HG03575 (cell line): ENCODE results near the gene PRDM7.
"Not testable (repeated sequence)": the region's sequence is repeated elsewhere in the genome, so short reads cannot be mapped to it uniquely, and the experiment has no call there.

Source experiments
- ATAC-seq: cut with Tn5 transposase; IDR thresholded peaks from one replicate; pipeline ENCODE4 v1.9.1; 2021; ENCODE audit not compliant: unreplicated experiment, insufficient number of reproducible peaks, low FRiP score; ENCODE audit errors: extremely low read depth

The PRDM7 gene

DNA sequence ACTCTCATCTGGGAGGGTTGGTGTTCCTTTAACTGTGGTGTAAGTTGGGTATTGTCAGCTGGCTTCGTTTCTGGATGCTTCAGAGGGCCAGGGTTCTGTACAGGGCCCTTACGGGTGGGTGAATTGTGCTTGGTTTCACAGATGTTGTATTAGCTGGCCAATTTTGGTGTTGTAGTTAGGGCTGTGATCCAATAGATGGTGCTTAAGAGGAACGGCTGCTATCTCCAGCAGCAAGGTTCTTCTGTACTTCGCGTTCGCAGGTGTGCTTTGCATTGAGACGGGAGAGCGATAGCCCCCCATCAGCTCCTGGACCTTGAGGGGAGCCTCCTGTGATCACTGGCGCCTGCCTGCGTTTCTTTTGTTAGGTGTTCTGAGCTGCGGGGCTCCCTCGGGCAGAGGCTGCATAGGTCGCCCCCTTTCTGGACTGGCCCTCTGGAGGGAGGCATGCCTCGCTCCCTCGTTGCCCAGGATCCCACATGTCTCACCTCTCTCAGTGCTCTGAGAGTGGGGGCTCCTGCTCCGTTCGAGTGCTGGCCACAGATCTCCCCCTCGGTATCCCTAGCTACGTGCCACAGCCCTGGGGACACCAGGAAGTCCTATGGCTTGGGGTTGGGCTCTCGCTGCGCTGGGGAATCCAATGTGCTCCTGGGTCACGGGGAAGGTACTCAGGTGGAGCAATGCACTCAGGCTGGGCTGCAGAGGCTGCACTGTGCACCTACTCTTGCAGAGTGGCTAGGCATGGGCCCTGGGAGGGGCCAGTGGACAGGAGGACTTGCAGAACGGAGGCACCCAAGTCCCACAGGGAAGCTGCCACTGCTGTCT lies 837 bp upstream of the PRDM7 start:
- ATAC-seq: no peak

DNA sequence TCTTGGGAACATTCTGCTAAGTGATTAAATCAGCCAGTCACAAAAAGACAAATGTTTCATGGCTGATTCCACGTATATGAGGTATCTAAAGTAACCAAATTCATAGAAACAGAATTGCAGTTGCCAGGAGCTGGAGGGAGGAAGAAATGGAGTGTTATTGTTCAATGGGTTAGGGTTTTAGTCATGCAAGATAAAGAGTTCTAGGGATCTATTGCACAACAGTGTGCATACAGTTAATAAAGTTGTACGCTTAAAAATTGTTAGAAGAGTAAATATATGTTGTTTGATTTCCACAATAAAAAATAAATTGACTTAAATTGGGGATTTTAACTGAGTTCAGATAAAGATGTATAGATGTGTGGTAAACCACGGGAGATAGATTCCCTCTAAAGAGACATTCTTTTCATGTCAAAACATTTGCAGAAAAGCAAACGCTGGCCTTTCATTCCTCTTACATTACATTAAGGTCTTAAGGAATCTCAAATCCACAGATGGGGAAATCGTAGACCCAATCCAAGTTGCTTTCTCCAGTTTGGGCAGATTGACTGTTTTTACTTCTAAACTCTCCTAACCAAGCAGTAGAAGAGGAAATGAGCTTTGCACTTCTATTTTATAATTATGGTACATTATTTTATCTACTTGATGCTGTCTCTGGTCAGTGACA lies 4.6 kb downstream of the PRDM7 start:
- ATAC-seq: no peak

DNA sequence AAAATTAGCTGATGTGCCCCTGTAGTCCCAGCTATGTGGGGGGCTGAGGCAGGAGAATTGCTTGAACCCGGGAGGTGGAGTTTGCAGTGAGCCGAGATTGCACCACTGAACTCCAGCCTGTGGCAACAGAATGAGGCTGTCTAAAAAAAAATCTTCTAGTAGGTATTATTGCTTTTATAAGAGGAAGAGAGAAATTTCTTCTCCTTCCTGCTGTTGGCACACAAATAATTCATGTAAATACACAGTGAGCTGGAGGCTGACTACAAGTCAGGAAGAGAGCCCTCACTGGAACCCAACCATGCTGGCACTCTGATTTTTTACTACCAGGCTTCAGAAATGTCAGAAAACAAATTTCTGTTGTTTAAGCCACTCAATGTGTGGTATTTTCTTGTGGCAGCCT lies 6.7 kb downstream of the PRDM7 start:
- ATAC-seq: no peak

GRCh38 chr16:90061437-90061836 lies 15.7 kb downstream of the PRDM7 start:
- ATAC-seq: no peak

DNA sequence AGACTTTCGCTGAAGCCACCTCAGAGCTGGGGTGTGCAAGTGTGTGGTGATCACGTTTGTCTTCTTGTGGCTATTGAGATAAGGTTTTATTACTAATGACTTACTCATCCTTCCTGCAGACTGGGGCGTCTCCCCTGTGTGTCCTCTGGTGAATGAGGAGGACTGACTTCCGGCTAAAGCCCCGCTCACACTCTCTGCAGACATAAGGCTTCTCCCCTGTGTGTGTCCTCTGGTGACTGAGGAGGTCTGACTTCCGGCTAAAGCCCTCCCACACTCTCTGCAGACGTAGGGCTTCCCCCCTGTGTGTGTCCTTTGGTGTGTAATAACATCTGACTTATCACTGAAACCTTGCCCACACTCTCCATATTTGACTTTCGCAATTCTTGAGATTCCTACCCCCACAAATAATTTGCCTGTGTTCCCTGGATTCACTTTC lies 19.4 kb downstream of the PRDM7 start:
- no peak for ATAC-seq

DNA sequence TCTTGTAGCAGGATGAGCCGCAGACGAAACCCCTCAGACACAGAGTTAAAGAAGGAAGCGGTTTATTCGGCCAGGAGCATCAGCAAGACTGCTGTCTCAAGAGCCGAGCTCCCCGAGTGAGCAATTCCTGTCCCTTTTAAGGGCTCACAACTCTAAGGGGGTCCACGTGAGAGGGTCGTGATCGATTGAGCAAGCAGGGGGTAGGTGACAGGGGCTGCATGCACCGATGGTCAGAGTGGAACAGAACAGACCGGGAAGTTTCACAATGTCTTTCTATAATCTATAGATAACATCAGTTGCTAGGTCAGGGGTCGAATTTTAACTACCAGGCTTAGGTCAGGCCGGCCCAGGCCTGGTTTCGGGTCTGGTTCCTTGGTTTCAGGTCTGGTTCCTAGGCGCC lies 20.6 kb downstream of the PRDM7 start:
- not testable (repeated sequence) for ATAC-seq

DNA sequence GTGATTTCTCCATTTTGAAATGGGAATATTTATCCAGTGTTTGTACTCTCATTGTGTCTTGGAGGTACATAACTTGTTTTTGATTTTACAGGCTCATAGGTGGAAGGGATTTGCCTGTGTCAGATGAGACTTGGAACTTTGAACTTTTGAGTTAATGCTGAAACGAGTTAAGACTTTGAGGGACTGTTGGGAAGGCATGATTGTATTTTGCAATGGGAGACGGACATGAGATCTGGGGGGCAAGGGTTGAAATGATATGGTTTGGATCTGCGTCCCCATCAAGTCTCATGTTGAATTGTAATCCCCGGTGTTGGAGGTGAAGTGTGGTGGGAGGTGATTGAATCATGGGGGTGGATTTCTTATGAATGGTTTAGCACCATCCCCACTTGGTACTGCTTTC lies 21.8 kb downstream of the PRDM7 start:
- no peak for ATAC-seq

- ATAC-seq: no peak
These were observed 22.6 kb downstream of the PRDM7 start for GRCh38 chr16:90054554-90054953.

GRCh38 chr16:90053902-90054500 lies 23.1 kb downstream of the PRDM7 start:
- no peak for ATAC-seq

GRCh38 chr16:90050969-90051368 lies 26.2 kb downstream of the PRDM7 start:
- ATAC-seq: no peak

GRCh38 chr16:90048737-90049330 lies 28.3 kb downstream of the PRDM7 start:
- ATAC-seq: no peak

- no peak for ATAC-seq
These were observed 28.8 kb downstream of the PRDM7 start for GRCh38 chr16:90048347-90048722.

DNA sequence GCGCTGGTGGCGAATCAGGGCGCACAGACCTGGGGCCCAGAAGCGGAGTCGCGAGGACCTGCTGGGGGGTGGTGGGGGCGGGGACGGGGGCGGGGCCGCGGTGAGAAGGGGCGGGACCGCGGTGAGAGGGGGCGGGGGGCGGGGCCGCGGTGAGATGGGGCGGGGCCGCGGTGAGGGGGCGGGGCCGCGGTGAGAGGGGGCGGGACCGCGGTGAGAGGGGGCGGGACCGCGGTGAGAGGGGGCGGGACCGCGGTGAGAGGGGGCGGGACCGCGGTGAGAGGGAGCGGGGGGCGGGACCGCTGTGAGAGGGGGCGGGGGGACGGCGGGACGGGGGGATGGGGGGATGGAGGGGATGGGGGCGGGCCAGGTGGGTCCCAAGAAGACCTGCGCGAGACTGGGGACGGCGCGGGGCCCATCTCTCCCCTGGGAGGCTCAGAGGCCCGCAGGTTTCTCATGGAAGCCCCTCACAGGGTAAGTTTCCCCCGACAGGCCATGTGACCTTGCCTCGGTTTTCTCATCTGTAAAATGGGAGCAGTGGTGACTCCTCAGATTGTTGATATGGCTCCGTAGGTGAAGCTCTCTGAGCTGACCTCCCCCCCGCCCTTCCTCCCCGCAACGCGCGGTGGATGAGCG lies 29.3 kb downstream of the PRDM7 start:
- ATAC-seq: no peak

DNA sequence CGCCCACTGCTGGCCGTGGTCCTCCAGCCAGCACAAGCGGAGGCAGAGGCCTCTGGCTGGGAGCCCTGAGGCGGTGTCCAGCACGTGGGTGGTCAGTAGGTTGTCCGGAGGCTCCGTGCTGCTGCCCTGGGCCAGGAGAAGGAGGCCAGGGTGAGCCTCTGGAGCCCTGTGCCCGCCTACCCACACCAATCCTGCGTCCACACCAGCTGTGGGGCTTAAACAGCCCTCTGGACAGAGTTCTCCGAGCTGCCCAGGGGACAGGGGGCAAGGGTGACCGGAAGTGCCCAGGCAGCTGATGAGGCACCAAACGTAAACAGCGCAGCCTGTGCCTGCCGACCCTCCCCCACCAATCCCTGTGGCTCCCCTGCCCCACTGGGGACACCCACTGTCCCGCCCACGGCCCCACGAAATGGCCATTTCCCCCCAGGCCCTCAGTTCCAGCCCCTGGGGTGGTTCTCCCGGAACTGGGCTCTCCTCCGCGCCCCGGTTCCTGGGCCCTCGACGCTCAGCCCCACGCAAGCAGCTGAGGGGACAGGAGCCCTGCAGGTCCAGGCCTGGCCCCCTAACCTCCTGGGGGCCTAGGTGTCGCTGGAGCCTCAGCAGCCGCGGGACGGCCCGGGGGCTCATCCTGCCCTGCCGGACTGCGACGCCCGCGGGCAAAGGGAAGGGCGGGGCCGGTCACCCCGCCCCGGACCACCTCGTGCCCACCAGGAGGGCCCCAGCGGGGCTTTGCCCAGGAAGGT lies 30.0 kb downstream of the PRDM7 start:
- no peak for ATAC-seq

DNA sequence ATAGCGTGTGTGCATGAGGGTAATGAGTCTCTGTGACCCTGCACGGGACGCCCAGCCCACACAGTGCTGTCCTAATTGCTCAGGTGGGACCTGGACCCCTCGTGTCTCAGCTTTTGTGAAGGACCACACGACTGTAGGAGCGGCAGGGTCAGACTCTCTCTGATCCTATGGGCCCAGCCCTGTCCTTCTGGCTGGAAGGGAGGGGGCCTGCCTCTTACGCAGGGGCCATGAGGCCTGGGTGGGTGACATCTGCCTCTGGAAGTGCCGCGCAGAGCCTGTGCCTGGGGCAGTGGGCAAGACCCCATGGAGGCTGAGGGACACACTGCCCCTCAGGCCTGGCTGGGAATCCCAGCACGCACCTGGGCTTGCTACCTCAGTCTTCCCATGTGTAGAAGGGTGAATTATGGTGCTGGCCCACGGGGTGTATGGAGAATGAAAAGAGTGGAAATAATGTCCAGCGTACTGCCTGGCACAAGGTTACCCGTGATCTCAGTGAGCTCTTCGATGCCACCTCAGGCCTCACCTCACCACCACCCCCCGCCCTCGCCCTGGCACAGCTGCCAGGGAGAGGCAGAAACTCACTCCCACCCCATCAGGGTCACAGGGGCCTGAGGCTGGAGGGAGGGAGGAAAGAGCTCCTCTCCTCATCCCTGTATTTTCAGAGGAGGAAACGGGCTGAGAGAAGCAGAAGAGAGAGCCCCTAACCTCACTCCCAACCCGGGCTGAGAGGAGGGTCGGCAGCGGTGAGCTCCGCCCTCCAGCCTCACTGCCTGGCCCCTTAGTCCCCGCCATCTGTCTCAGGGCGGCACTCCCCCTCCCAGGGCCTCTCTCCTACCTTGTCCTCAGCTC lies 30.8 kb downstream of the PRDM7 start:
- ATAC-seq: no peak

DNA sequence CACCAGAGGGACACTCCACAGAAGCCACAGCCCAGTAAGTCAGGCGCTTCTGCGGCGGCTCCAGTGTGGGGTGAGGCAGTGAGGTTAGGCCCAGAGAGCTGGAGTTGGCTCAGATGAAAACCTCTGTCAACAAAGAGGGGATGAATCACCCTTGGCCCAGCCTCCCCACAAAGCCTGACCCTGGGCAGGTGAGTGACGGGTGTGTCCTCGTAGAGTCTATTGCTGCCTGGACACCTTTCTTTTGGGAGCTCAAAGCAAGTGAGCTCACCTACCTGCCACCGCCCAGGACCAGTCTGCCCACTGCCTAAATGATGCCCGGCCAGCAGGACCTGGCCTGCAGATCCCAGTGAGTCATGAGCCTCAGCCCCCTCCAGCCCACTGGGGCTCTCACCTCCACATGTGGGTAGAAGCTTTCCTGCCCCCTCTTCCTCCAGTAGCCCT lies 33.0 kb downstream of the PRDM7 start:
- no peak for ATAC-seq

DNA sequence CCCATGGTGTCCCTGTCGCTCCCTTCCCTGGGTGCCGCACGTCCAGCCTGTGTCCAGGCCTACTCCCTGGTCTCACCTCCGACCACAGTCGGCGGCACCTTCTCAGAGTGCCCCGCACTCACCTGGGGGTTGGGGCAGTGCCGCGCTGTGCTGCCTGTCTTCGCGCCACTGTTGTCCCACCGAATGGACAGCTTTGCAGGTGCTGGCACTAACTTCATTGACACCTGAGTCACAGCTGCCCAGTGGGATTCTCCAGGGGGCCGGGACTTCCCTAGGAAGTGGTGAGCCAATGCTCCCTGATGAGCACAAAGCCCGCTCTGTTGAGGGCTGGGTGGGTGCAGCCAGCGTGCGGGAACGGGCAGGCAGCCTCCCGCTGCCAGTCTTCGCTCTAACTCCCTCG lies 33.6 kb downstream of the PRDM7 start:
- ATAC-seq: no peak

DNA sequence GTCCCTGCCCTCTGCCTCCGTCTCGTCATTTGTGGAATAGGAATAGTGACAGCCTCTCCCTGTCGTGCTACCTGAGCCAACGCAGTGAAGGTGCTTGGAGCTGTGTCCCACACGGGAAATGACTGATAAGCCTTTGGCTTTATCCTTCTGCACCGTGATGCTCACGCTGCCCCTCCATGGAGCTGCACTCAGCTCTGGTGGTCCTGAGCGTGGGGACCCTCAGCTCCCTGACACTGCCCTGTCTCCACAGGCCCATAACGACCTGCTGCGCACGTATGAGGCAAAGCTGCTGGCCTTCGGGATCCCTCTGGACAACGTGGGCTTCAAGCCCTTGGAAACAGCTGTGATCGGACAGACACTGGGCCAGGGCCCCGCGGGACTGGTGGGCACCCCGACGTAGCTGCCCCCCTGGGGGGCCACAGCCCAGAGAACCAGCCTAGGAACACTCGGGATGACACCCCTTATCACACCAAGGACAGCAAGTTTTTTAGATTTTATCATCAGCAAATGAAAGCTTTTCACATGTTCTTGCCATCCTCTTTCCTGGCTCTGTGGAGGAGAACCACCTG lies 34.1 kb downstream of the PRDM7 start:
- no peak for ATAC-seq
